ENCODE data around the gene C10orf71. TPM values are rescaled to one million over a fixed set of nuclear protein-coding genes. Genes with fewer than 3 reads are reported as not detected.

The C10orf71 gene
- total RNA-seq, 1 experiment from 2014 or later: not detected

- POLR2A ChIA-PET (ENCODE audit: low non-redundant PET): no interaction called here
- Histone ChIP-seq H3K36me3 (ENCODE audit: insufficient read depth, low read length, poor library complexity, severe bottlenecking) (no peaks in the 10 kb centered on the region), H3K27ac (ENCODE audit: low read depth, low read length, poor library complexity, severe bottlenecking) (no peak overlapping the region), H3K27me3 (replicated peaks; ENCODE audit: insufficient read depth, low read depth, low read length, poor library complexity) (no peaks in the 10 kb centered on the region), H3K4me1 (ENCODE audit: insufficient read depth, low read length, poor library complexity, severe bottlenecking) (no peaks in the 10 kb centered on the region), H3K9me3 (ENCODE audit: low read depth, low read length, poor library complexity, severe bottlenecking) (no peaks in the 10 kb centered on the region), H3K4me3 (ENCODE audit: low read depth, low read length, poor library complexity, severe bottlenecking) (no peak overlapping the region)
- DNase-seq (ENCODE audit: low spot score): no peak
- no TSS peak for BruUV-seq (replicated peaks)
- intact Hi-C loops (cut with micrococcal nuclease; ENCODE audit: unreplicated experiment): no loop called here
- no peak for TF ChIP-seq EZH2 (IDR thresholded peaks at IDR 0.05; ENCODE audit: borderline replicate concordance, low read depth, low read length, poor library complexity, severe bottlenecking)
- CTCF ChIA-PET: no interaction called here
Observed at GRCh38 chr10:49355221-49355620, 56.3 kb downstream of the C10orf71 start.

GRCh38 chr10:49356181-49356580, 57.2 kb downstream of the C10orf71 start:
- intact Hi-C loops (cut with micrococcal nuclease; ENCODE audit: unreplicated experiment): no loop called here
- no peaks in the 10 kb centered on the region for H3K36me3 ChIP-seq (ENCODE audit: insufficient read depth, low read length, poor library complexity, severe bottlenecking)
- H3K27me3 ChIP-seq (replicated peaks; ENCODE audit: insufficient read depth, low read depth, low read length, poor library complexity): no peaks in the 10 kb centered on the region
- TF ChIP-seq, protein P1, sequence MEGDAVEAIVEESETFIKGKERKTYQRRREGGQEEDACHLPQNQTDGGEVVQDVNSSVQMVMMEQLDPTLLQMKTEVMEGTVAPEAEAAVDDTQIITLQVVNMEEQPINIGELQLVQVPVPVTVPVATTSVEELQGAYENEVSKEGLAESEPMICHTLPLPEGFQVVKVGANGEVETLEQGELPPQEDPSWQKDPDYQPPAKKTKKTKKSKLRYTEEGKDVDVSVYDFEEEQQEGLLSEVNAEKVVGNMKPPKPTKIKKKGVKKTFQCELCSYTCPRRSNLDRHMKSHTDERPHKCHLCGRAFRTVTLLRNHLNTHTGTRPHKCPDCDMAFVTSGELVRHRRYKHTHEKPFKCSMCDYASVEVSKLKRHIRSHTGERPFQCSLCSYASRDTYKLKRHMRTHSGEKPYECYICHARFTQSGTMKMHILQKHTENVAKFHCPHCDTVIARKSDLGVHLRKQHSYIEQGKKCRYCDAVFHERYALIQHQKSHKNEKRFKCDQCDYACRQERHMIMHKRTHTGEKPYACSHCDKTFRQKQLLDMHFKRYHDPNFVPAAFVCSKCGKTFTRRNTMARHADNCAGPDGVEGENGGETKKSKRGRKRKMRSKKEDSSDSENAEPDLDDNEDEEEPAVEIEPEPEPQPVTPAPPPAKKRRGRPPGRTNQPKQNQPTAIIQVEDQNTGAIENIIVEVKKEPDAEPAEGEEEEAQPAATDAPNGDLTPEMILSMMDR (conservative IDR thresholded peaks at IDR 0.05; ENCODE audit: low read depth, low read length): no peak
- TF ChIP-seq EZH2 (IDR thresholded peaks at IDR 0.05; ENCODE audit: borderline replicate concordance, low read depth, low read length, poor library complexity, severe bottlenecking): no peak
- ChIA-PET CTCF (no interaction called here), POLR2A (ENCODE audit: low non-redundant PET) (no interaction called here)
- H3K27ac ChIP-seq (ENCODE audit: low read depth, low read length, poor library complexity, severe bottlenecking): no peak overlapping the region
- DNase-seq (ENCODE audit: low spot score): no peak
- H3K4me1 ChIP-seq (ENCODE audit: insufficient read depth, low read length, poor library complexity, severe bottlenecking): no peaks in the 10 kb centered on the region
- no peak overlapping the region for H3K4me3 ChIP-seq (ENCODE audit: low read depth, low read length, poor library complexity, severe bottlenecking)
- H3K9me3 ChIP-seq (ENCODE audit: low read depth, low read length, poor library complexity, severe bottlenecking): no peaks in the 10 kb centered on the region
- BruUV-seq (replicated peaks): no TSS peak

DNA sequence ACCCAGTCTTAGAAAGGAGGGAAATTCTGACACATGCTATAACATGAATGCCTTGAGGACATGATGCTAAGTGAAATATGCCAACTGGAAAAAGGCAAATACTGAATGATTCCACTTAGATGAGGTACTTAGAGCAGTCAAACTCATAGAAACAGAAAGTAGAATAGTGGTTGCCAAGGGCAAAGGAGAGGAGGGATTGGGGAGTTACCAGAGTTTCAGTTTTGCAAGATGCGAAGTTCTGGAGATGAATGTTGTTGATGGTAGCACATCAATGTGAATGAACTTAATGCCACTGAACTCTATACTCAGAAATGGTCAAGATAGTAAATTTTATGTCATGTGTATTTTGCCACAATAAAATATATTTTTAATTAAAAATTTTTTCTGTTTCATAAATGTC, 58.0 kb downstream of the C10orf71 start:
- CTCF ChIA-PET: no interaction called here
- no peak for TF ChIP-seq EZH2 (IDR thresholded peaks at IDR 0.05; ENCODE audit: borderline replicate concordance, low read depth, low read length, poor library complexity, severe bottlenecking)
- TF ChIP-seq, protein P1 (conservative IDR thresholded peaks at IDR 0.05; ENCODE audit: low read depth, low read length): no peak

DNA sequence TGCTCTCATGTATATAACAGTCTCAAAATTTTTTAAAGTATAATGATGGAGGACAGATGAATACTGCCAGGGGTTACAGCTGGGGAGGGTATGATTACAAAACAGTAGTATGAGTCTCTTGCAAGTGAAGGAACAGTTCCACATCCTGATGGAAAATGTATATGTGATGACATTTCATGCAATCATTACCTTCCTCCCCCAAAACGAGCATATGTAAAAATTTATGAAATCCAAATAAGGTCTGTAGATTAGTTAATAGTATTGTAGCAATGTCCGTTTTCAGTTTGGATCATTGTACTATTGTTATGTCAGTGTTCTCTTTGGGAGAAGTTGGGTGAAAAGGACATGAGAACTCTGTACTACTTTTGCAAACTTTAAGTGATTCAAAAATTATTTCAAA, 58.9 kb downstream of the C10orf71 start:
- CTCF ChIA-PET: no interaction called here
- BruUV-seq (replicated peaks): no TSS peak
- no peak for TF ChIP-seq EZH2 (IDR thresholded peaks at IDR 0.05; ENCODE audit: borderline replicate concordance, low read depth, low read length, poor library complexity, severe bottlenecking)
- TF ChIP-seq, protein P1 (conservative IDR thresholded peaks at IDR 0.05; ENCODE audit: low read depth, low read length): no peak
- Histone ChIP-seq H3K4me1 (ENCODE audit: insufficient read depth, low read length, poor library complexity, severe bottlenecking) (no peaks in the 10 kb centered on the region), H3K4me3 (ENCODE audit: low read depth, low read length, poor library complexity, severe bottlenecking) (no peak overlapping the region), H3K36me3 (ENCODE audit: insufficient read depth, low read length, poor library complexity, severe bottlenecking) (no peaks in the 10 kb centered on the region), H3K27me3 (replicated peaks; ENCODE audit: insufficient read depth, low read depth, low read length, poor library complexity) (no peaks in the 10 kb centered on the region), H3K9me3 (ENCODE audit: low read depth, low read length, poor library complexity, severe bottlenecking) (no peaks in the 10 kb centered on the region), H3K27ac (ENCODE audit: low read depth, low read length, poor library complexity, severe bottlenecking) (no peak overlapping the region)
- intact Hi-C loops (cut with micrococcal nuclease; ENCODE audit: unreplicated experiment): no loop called here
- DNase-seq (ENCODE audit: low spot score): no peak
- POLR2A ChIA-PET (ENCODE audit: low non-redundant PET): no interaction called here

More for the DNA sequence above, 58.0 kb downstream of the C10orf71 start:
- no peak overlapping the region for H3K4me3 ChIP-seq (ENCODE audit: low read depth, low read length, poor library complexity, severe bottlenecking)
- intact Hi-C loops (cut with micrococcal nuclease; ENCODE audit: unreplicated experiment): no loop called here
- H3K27ac ChIP-seq (ENCODE audit: low read depth, low read length, poor library complexity, severe bottlenecking): no peak overlapping the region
- no peaks in the 10 kb centered on the region for H3K36me3 ChIP-seq (ENCODE audit: insufficient read depth, low read length, poor library complexity, severe bottlenecking)
- H3K4me1 ChIP-seq (ENCODE audit: insufficient read depth, low read length, poor library complexity, severe bottlenecking): no peaks in the 10 kb centered on the region
- H3K9me3 ChIP-seq (ENCODE audit: low read depth, low read length, poor library complexity, severe bottlenecking): no peaks in the 10 kb centered on the region
- DNase-seq (ENCODE audit: low spot score): no peak
- POLR2A ChIA-PET (ENCODE audit: low non-redundant PET): no interaction called here
- H3K27me3 ChIP-seq (replicated peaks; ENCODE audit: insufficient read depth, low read depth, low read length, poor library complexity): no peaks in the 10 kb centered on the region
- no TSS peak for BruUV-seq (replicated peaks)
